Measurements from ENCODE around the gene FAM47E. TPM values are rescaled to one million over a fixed set of nuclear protein-coding genes. Genes with fewer than 3 reads are reported as not detected.
A peak's percentile ranks its signal among the peaks of the same experiment; 100 is the strongest.

The FAM47E gene
- total and polyA plus RNA-seq, 2 donors (not counting 1 experiment from before 2014, with no cell fraction given), result 0.15 to 1.3 TPM

GRCh38 chr4:76212851-76213414 is 38.6 kb upstream of the FAM47E start:
- Mint-ChIP-seq H3K4me3 (peak overlapping the region; percentile 89), H3K27ac (peak overlapping the region; percentile 88), H3K27me3 (no peaks in the 10 kb centered on the region), H3K9me3 (ENCODE audit: insufficient read depth) (no peaks in the 10 kb centered on the region), H3K4me1 (peaks cover 54% of the 10 kb centered on the region)
- Histone ChIP-seq H3K36me3 (replicated peaks in 1 of 2; ENCODE audit: control extremely low read depth in 1 of 2, control insufficient read depth in 1 of 2, extremely low read depth in 1 of 2, insufficient read depth in 2 of 2, low read length in 1 of 2) (no peaks in the 10 kb centered on the region), H4K20me1 (ENCODE audit: control insufficient read depth, insufficient read depth, low read length, poor library complexity, severe bottlenecking) (peaks cover 7% of the 10 kb centered on the region), H3K4me1 (ENCODE audit: control insufficient read depth in 2 of 2, insufficient read depth in 2 of 2, low read length in 2 of 2) (peaks cover 51 to 52% of the 10 kb centered on the region in 2 donors), H3K9ac (ENCODE audit: low read length) (peak overlapping the region; percentile 87), H2AFZ (ENCODE audit: insufficient read depth, low read depth, low read length, poor library complexity, severe bottlenecking) (peak overlapping the region; percentile 81), H3K27ac (ENCODE audit: low read length in 2 of 2) (peak overlapping the region; percentile 80 to 85), H3K4me3 (ENCODE audit: control extremely low read depth in 1 of 5, extremely low read depth in 1 of 5, insufficient read depth in 1 of 5, low read depth in 2 of 5, low read length in 4 of 5) (peak overlapping the region; percentile 30 to 87 (median 67)), H3K4me2 (replicated peaks; ENCODE audit: low read depth, low read length, poor library complexity, severe bottlenecking) (peak overlapping the region; percentile 72), H3K79me2 (ENCODE audit: control insufficient read depth, insufficient read depth, low read length) (peaks cover 47% of the 10 kb centered on the region), H3K27me3 (replicated peaks in 1 of 4; ENCODE audit: control extremely low read depth in 1 of 4, control insufficient read depth in 3 of 4, insufficient read depth in 4 of 4, low read length in 3 of 4) (no peaks in the 10 kb centered on the region), H3K9me3 (ENCODE audit: control extremely low read depth in 1 of 3, control insufficient read depth in 2 of 3, insufficient read depth in 1 of 3, low read length in 2 of 3) (no peaks in the 10 kb centered on the region)
- no peak for ATAC-seq (ENCODE audit: low read depth)
- TF ChIP-seq CTCF (IDR thresholded peaks at IDR 0.05) (no peak), EZH2 (IDR thresholded peaks at IDR 0.05; ENCODE audit: borderline replicate concordance, insufficient read depth, low read depth, low read length, poor library complexity, severe bottlenecking) (no peak)
- 7% methylated on average over 6 of the region's 14 CpGs for WGBS (ENCODE audit: insufficient coverage)
- ChIA-PET POLR2A (interaction anchor here (1.1 to 1.4 kb wide), 2 partner anchors 13 to 64 kb away, joined by 4 to 5 read pairs; partner anchors contain the start of gene NUP54), CTCF (interaction anchor here (2.3 to 4.2 kb wide), 2 partner anchors 13 to 33 kb away, joined by 10 to 26 read pairs; no protein-coding TSS in a partner anchor)
- intact Hi-C loops (cut with micrococcal nuclease), result loop anchor here (1.0 to 10.0 kb wide), 4 partner anchors 14 to 982 kb away; partner anchors contain the start of gene SDAD1
- DNase-seq, result no peak
